K562 (cell line): ENCODE measurements around the gene EGFR. TPM values are rescaled to one million over a fixed set of nuclear protein-coding genes. Genes with fewer than 3 reads are reported as not detected.

ENCODE experiments used
- ATAC-seq: fragments of 200-7000 bp; cut with Tn5 transposase; 3 replicates; pipeline ENCODE4 v1.9.1; 2020; ENCODE audit warnings: moderate library complexity
- BruUV-seq: library from RNA; stranded (reverse); fragments of 400-500 nt; replicated peaks from 2 replicates; lab custom pipeline; 2021; lab: Mats Ljungman, UMichigan
- CTCF ChIA-PET: fragments of 300-600 bp; formaldehyde crosslinking; extraction: SDS; loops from one replicate; lab custom pipeline; 2021; ENCODE audit warnings: low intra/inter-chr PET ratio; lab: Yijun Ruan, JAX
- POLR2A ChIA-PET: fragments of 300-600, 350-650 bp; sonication (Branson Sonifier 250); formaldehyde crosslinking; extraction: SDS; loops from one replicate; lab custom pipeline; 2021; ENCODE audit warnings: antibody characterized with exemption, inconsistent platforms; lab: Yijun Ruan, JAX
- DNase-seq, 4 experiments: peaks; one replicate each; pipeline versions ENCODE4 v3.0.0 to v3.0.0-alpha.2; 2011 to 2018; ENCODE audit warnings: low spot score in 3 of 4, mixed read lengths in 3 of 4; ENCODE audit errors: extremely low read depth in 1 of 4
- FAIRE-seq: peaks from 2 replicates; lab custom pipeline; 2011; peaks lifted over from hg19 to GRCh38; lab: Jason Lieb, UNC
- H2AFZ ChIP-seq: 2 replicates; pipeline ENCODE4 v1.6.0; 2011; ENCODE audit warnings: low read depth, low read length, control low read depth, inconsistent platforms
- H3K27ac ChIP-seq: fragments of 200-600 bp; 3 replicates; pipeline ENCODE4 v1.8.0; 2011; ENCODE audit warnings: low read depth, mild to moderate bottlenecking, control low read depth, inconsistent platforms, low read length, moderate library complexity, mixed read lengths; ENCODE audit errors: extremely low read depth
- H3K27me3 ChIP-seq, 2 experiments: fragments of 300-600 bp in 1 of 2; 2 replicates in 1 of 2; 3 replicates in 1 of 2; pipeline versions ENCODE4 v1.6.0 to v1.8.0; 2011; ENCODE audit warnings: inconsistent platforms in 2 of 2, low read length in 2 of 2, mild to moderate bottlenecking in 1 of 2, mixed read lengths in 1 of 2, moderate library complexity in 1 of 2; ENCODE audit not compliant: control insufficient read depth in 2 of 2, insufficient read depth in 2 of 2
- H3K36me3 ChIP-seq: fragments of 300-600 bp; 3 replicates; pipeline ENCODE4 v1.8.0; 2011; ENCODE audit warnings: mild to moderate bottlenecking, low read length, inconsistent platforms; ENCODE audit not compliant: control insufficient read depth, insufficient read depth
- H3K4me1 ChIP-seq, 2 experiments: fragments of 200-600 bp in 1 of 2; replicated peaks in 1 of 2; 2 replicates in 1 of 2; 3 replicates in 1 of 2; pipeline versions ENCODE4 v1.5.1 to v1.8.0; 2011; ENCODE audit warnings: inconsistent platforms in 2 of 2, low read length in 2 of 2, mild to moderate bottlenecking in 1 of 2, mixed read lengths in 1 of 2, moderate library complexity in 1 of 2; ENCODE audit not compliant: control insufficient read depth in 2 of 2, insufficient read depth in 2 of 2
- H3K4me2 ChIP-seq: 2 replicates; pipeline ENCODE4 v1.6.1; 2011; ENCODE audit warnings: low read length, control low read depth, inconsistent platforms, mixed read lengths; ENCODE audit not compliant: insufficient read depth
- H3K4me3 ChIP-seq: fragments of 200-600 bp; sonication (generic), shearing (Covaris generic); 2 replicates; pipeline ENCODE4 v1.5.1; 2016; ENCODE audit warnings: control low read depth, inconsistent platforms
- H3K79me2 ChIP-seq: fragments of 200-600 bp; 3 replicates; pipeline ENCODE4 v1.8.0; 2011; ENCODE audit warnings: low read length, inconsistent platforms; ENCODE audit not compliant: control insufficient read depth, insufficient read depth
- H3K9ac ChIP-seq, 2 experiments: 2 replicates each; pipeline versions ENCODE4 v1.6.0 to v1.6.1; 2011; ENCODE audit warnings: low read depth in 2 of 2, low read length in 2 of 2, control low read depth in 1 of 2, inconsistent platforms in 1 of 2, mild to moderate bottlenecking in 1 of 2, mixed read lengths in 1 of 2; ENCODE audit not compliant: insufficient read depth in 1 of 2
- H3K9me1 ChIP-seq: one replicate; pipeline ENCODE4 v1.6.0; 2011; ENCODE audit warnings: inconsistent platforms, mild to moderate bottlenecking, low read length, moderate library complexity; ENCODE audit not compliant: control insufficient read depth, insufficient read depth
- H3K9me3 ChIP-seq: replicated peaks from 2 replicates; pipeline ENCODE4 v1.5.1; 2011; ENCODE audit warnings: low read depth, low read length, inconsistent platforms; ENCODE audit not compliant: control insufficient read depth, insufficient read depth
- H4K20me1 ChIP-seq: replicated peaks from 2 replicates; pipeline ENCODE4 v1.6.1; 2011; ENCODE audit warnings: low read length, inconsistent platforms, mixed read lengths; ENCODE audit not compliant: control insufficient read depth, insufficient read depth
- ATF6 ChIP-seq: sonication (generic); formaldehyde crosslinking; IDR thresholded peaks from 2 replicates; pipeline ENCODE4 v1.4.0; 2020; ENCODE audit warnings: mild to moderate bottlenecking, missing genetic modification reagents
- CREM ChIP-seq: IDR thresholded peaks from 2 replicates; pipeline ENCODE4 v1.6.1; 2014; ENCODE audit warnings: antibody characterized with exemption, low read depth
- HDAC3 ChIP-seq: fragments of 450-650 bp; IDR thresholded peaks from 2 replicates; pipeline ENCODE4 v1.6.1; 2018; ENCODE audit warnings: borderline replicate concordance, mild to moderate bottlenecking, moderate library complexity; ENCODE audit not compliant: partially characterized antibody
- TCF7L2 ChIP-seq: fragments of 150-350 bp; IDR thresholded peaks from 2 replicates; pipeline ENCODE4 v1.6.1; 2016; ENCODE audit warnings: low read depth, mild to moderate bottlenecking, low read length, moderate library complexity
- USF1 ChIP-seq: sonication (generic); formaldehyde crosslinking; IDR thresholded peaks from 2 replicates; pipeline ENCODE4 v1.9.0; 2022; ENCODE audit warnings: mild to moderate bottlenecking, missing genetic modification reagents
- ZBTB12 ChIP-seq: fragments of 250-450 bp; sonication (Bioruptor Pico); IDR thresholded peaks from 2 replicates; pipeline ENCODE4 v1.4.0; 2020
- ZNF75A ChIP-seq: fragments of 450-650 bp; formaldehyde crosslinking; IDR thresholded peaks from 2 replicates; pipeline ENCODE4 v1.4.0; 2020; ENCODE audit warnings: mild to moderate bottlenecking
- WGBS: fragments of 100-300 bp; shearing (Covaris generic); methylation state at CpG from one replicate; pipeline ENCODE4 v1.1.6; 2016; ENCODE audit warnings: low coverage, mixed read lengths; ENCODE audit not compliant: insufficient coverage; ENCODE audit errors: missing lambda C conversion rate; 5-methylcytosine and 5-hydroxymethylcytosine counted together
- in situ Hi-C: fragments of 300-500 bp; cut with MboI; formaldehyde crosslinking; loops from 4 replicates; pipeline ENCODE4 v1.15.0; 2018; ENCODE audit warnings: inconsistent platforms, mixed read lengths
- intact Hi-C: fragments of 100-400 bp; cut with micrococcal nuclease; formaldehyde crosslinking; loops from 2 replicates; pipeline ENCODE4 v1.14.2; 2022
- polyA plus RNA-seq, 8 experiments: library from polyadenylated mRNA; depleted of rRNA in 4 of 8; stranded (reverse) in 5 of 8; unstranded in 3 of 8; fragments of >200 nt; fragmentation: Nextera tagmentation in 2 of 8; fragmentation: Illumina TruSeq in 1 of 8; extraction: Ambion mirVana in 2 of 8; extraction: Trizol in 1 of 8; gene quantifications; 2 replicates each; pipeline versions ENCODE4 v1.2.1 to v1.2.3, GENCODE V29; 2011 to 2014; ENCODE audit warnings: inconsistent platforms in 1 of 8, missing spikeins in 1 of 8
- total RNA-seq, 7 experiments: library from RNA; depleted of rRNA in 6 of 7; stranded (reverse); fragments of >200 nt in 6 of 7; fragmentation: Illumina TruSeq in 2 of 7; extraction: Trizol in 2 of 7; gene quantifications; 2 replicates each; pipeline versions ENCODE4 v1.2.1 to v1.2.3, GENCODE V29; 2011 to 2021; ENCODE audit warnings: low replicate concordance in 1 of 7

The EGFR gene
- total and polyA plus RNA-seq, 9 of the 15 experiments (the other 6 are each of a cell fraction or from before 2014, with no cell fraction given) = 0.13 TPM; not detected in 8

GRCh38 chr7:55199418-55199817, 180.6 kb downstream of the EGFR start:
- Histone ChIP-seq H3K36me3 (no peaks in the 10 kb centered on the region), H3K9ac (no peak overlapping the region), H3K27me3 (peaks cover 0 to 15% of the 10 kb centered on the region in 2 experiments; a peak in 3 of 5 replicates), H2AFZ (no peak overlapping the region), H3K9me1 (no peaks in the 10 kb centered on the region), H3K9me3 (0 out of 2 replicates have a peak, but pooled peaks cover 5% of the 10 kb centered on the region), H3K4me3 (no peak overlapping the region), H3K27ac (no peak overlapping the region), H3K4me2 (no peak overlapping the region), H3K79me2 (no peaks in the 10 kb centered on the region), H4K20me1 (no peaks in the 10 kb centered on the region), H3K4me1 (no peaks in the 10 kb centered on the region)
- POLR2A ChIA-PET = interaction anchor here (0.5 kb wide), 1 partner anchor 15 kb away, joined by 3 read pairs; no protein-coding TSS in a partner anchor
- in situ Hi-C loops = no loop called here
- BruUV-seq = no TSS peak
- intact Hi-C loops = no loop called here
- FAIRE-seq = no peak
- DNase-seq = no peak
- TF ChIP-seq TCF7L2 (no peak), USF1 (CRISPR knock-in tag) (no peak), CREM (no peak), ATF6 (CRISPR knock-in tag) (no peak), HDAC3 (no peak), ZNF75A (CRISPR knock-in tag) (no peak), ZBTB12 (CRISPR knock-in tag) (no peak)
- WGBS = 0% methylated on average over 1 of the region's 1 CpG
- CTCF ChIA-PET = no interaction called here
- no peak for ATAC-seq
